GM12878 (cell line): ENCODE data around the gene GNPTG. TPM values are rescaled to one million over a fixed set of nuclear protein-coding genes. Genes with fewer than 3 reads are reported as not detected.

Experiments used
- BCLAF1 ChIP-seq: fragments of 450-650 bp; IDR thresholded peaks from 2 replicates; pipeline ENCODE4 v1.6.1; 2017; ENCODE audit warnings: antibody characterized with exemption, mild to moderate bottlenecking, moderate library complexity
- CEBPB ChIP-seq, 2 experiments: fragments of 150-350 bp in 1 of 2; IDR thresholded peaks; 2 replicates each; pipeline ENCODE4 v1.6.1; 2012 to 2014; ENCODE audit warnings: low read depth in 2 of 2, low read length in 2 of 2, borderline replicate concordance in 1 of 2, inconsistent platforms in 1 of 2
- DPF2 ChIP-seq: fragments of 450-650 bp; IDR thresholded peaks from 2 replicates; pipeline ENCODE4 v1.6.1; 2017; ENCODE audit warnings: mild to moderate bottlenecking
- HSF1 ChIP-seq: fragments of 150-350 bp; IDR thresholded peaks from 2 replicates; pipeline ENCODE4 v1.6.1; 2014; ENCODE audit warnings: mild to moderate bottlenecking, low read depth, low read length
- IRF4 ChIP-seq: IDR thresholded peaks from 2 replicates; pipeline ENCODE4 v1.6.1; 2011; ENCODE audit warnings: low read depth, low read length
- KAT2A ChIP-seq: conservative IDR thresholded peaks from 2 replicates; pipeline ENCODE4 v1.6.1; 2011; ENCODE audit warnings: low read depth, low read length; ENCODE audit not compliant: control insufficient read depth
- MEF2A ChIP-seq: IDR thresholded peaks from 2 replicates; pipeline ENCODE4 v1.6.1; 2011; ENCODE audit warnings: low read depth, mild to moderate bottlenecking, low read length, moderate library complexity; ENCODE audit not compliant: insufficient read depth
- MEF2B ChIP-seq: fragments of 450-650 bp; IDR thresholded peaks from 2 replicates; pipeline ENCODE4 v1.6.1; 2018; ENCODE audit warnings: mild to moderate bottlenecking, moderate library complexity; ENCODE audit not compliant: partially characterized antibody, poor library complexity, severe bottlenecking
- NBN ChIP-seq: fragments of 450-650 bp; IDR thresholded peaks from 2 replicates; pipeline ENCODE4 v1.6.1; 2016
- NFXL1 ChIP-seq: fragments of 450-650 bp; IDR thresholded peaks from 2 replicates; pipeline ENCODE4 v1.6.1; 2017; ENCODE audit warnings: antibody characterized with exemption, mild to moderate bottlenecking, borderline replicate concordance
- PRDM15 ChIP-seq: fragments of 450-650 bp; formaldehyde crosslinking; IDR thresholded peaks from 2 replicates; pipeline ENCODE4 v1.4.0; 2020; ENCODE audit warnings: mild to moderate bottlenecking, moderate library complexity
- SMAD5 ChIP-seq: IDR thresholded peaks from 2 replicates; pipeline ENCODE4 v1.6.1; 2016; ENCODE audit warnings: antibody characterized with exemption, low read depth
- USF1 ChIP-seq: IDR thresholded peaks from 2 replicates; pipeline ENCODE4 v1.6.1; 2011; ENCODE audit warnings: borderline replicate concordance, low read depth, mild to moderate bottlenecking, moderate library complexity, mixed read lengths, low read length; ENCODE audit not compliant: insufficient read depth; ENCODE audit errors: extremely low read length
- polyA plus RNA-seq, 11 experiments: library from polyadenylated mRNA; depleted of rRNA in 4 of 11; unstranded in 6 of 11; stranded (reverse) in 5 of 11; fragments of >200 nt; fragmentation: Nextera tagmentation in 4 of 11; fragmentation: Illumina TruSeq in 1 of 11; extraction: Ambion mirVana in 4 of 11; extraction: Trizol in 1 of 11; gene quantifications; 1 replicate in 1 of 11; 2 replicates in 10 of 11; pipeline versions ENCODE4 v1.2.1 to v1.2.3, GENCODE V29; 2011 to 2016; ENCODE audit warnings: inconsistent platforms in 2 of 11, missing spikeins in 2 of 11, low read depth in 1 of 11
- total RNA-seq, 4 experiments: library from RNA; depleted of rRNA in 3 of 4; stranded (reverse); fragments of >200 nt in 3 of 4; fragmentation: Illumina TruSeq in 1 of 4; extraction: Trizol in 1 of 4; gene quantifications; 2 replicates each; pipeline versions ENCODE4 v1.2.1 to v1.2.3, GENCODE V29; 2013 to 2021

GNPTG gene
- total and polyA plus RNA-seq, 10 of the 15 experiments (the other 5 are each of a cell fraction or from before 2014, with no cell fraction given): 0.80 to 32.6 (median 20.9) TPM

- no peak for TF ChIP-seq HSF1
- no peak for TF ChIP-seq MEF2B
- no peak for TF ChIP-seq SMAD5
- no peak for TF ChIP-seq CEBPB (IDR thresholded peaks at IDR 0.05; ENCODE audit: borderline replicate concordance in 1 of 2, low read depth in 2 of 2, low read length in 2 of 2)
- no peak for TF ChIP-seq BCLAF1
- TF ChIP-seq MEF2A: no peak
- no peak for TF ChIP-seq KAT2A
- TF ChIP-seq USF1: peak; percentile 96
- TF ChIP-seq NBN: no peak
- TF ChIP-seq PRDM15 (CRISPR knock-in tag): no peak
- TF ChIP-seq DPF2: peak; percentile 40; the same call in 1 of the 2 replicates
- no peak for TF ChIP-seq NFXL1
- TF ChIP-seq IRF4: no peak
Observed at GRCh38 chr16:1408171-1408837, 56.6 kb downstream of the GNPTG start (continued).
